Anterior cingulate cortex (tissue), 58 donors: Measurements from ENCODE around the gene EXOC2.
A peak's percentile ranks its signal among the peaks of the same experiment; 100 is the strongest.
"Not testable (repeated sequence)": the region's sequence is repeated elsewhere in the genome, so short reads cannot be mapped to it uniquely, and the experiment has no call there.

ENCODE experiments used
- DNase-seq, 58 donors: peaks; one replicate each; lab custom pipeline; 2025; lab: John Stamatoyannopoulos, UW

EXOC2 gene

GRCh38 chr6:711925-712324, 19.0 kb upstream of the EXOC2 start:
- no peak for DNase-seq

GRCh38 chr6:710601-711571, 17.9 kb upstream of the EXOC2 start:
- DNase-seq = peak in 51 of 58 donors; percentile 10 to 80 (median 44)

GRCh38 chr6:709471-710056, 16.6 kb upstream of the EXOC2 start:
- no peak for DNase-seq

GRCh38 chr6:708237-708598, 15.3 kb upstream of the EXOC2 start:
- no peak for DNase-seq

GRCh38 chr6:707576-708236, 14.8 kb upstream of the EXOC2 start:
- DNase-seq = no peak

GRCh38 chr6:706819-707381, 14.0 kb upstream of the EXOC2 start:
- DNase-seq = no peak

GRCh38 chr6:706146-706545, 13.2 kb upstream of the EXOC2 start:
- no peak for DNase-seq

GRCh38 chr6:705047-705446, 12.1 kb upstream of the EXOC2 start:
- DNase-seq = no peak

GRCh38 chr6:704046-704445, 11.1 kb upstream of the EXOC2 start:
- DNase-seq = peak in 1 of 58 donors; percentile 21

GRCh38 chr6:703552-703951, 10.6 kb upstream of the EXOC2 start:
- no peak for DNase-seq

GRCh38 chr6:701700-702479, 9.0 kb upstream of the EXOC2 start:
- DNase-seq = no peak

- DNase-seq = no peak
These were observed 8.3 kb upstream of the EXOC2 start for GRCh38 chr6:701215-701614.

GRCh38 chr6:700490-700889, 7.6 kb upstream of the EXOC2 start:
- DNase-seq = no peak

- no peak for DNase-seq
These were observed 6.4 kb upstream of the EXOC2 start for GRCh38 chr6:699319-699718.

GRCh38 chr6:694431-695126, 1.6 kb upstream of the EXOC2 start:
- not testable (repeated sequence) for DNase-seq

- no peak for DNase-seq
These were observed 727 bp upstream of the EXOC2 start for GRCh38 chr6:693723-694009.

GRCh38 chr6:692356-692851, 535 bp downstream of the EXOC2 start:
- peak in 18 of 58 donors; percentile 9 to 64 (median 40) for DNase-seq

GRCh38 chr6:689223-689622, 3.7 kb downstream of the EXOC2 start:
- DNase-seq = no peak

GRCh38 chr6:686497-686896, 6.4 kb downstream of the EXOC2 start:
- no peak for DNase-seq
